Central memory CD4-positive, alpha-beta T cell (primary cell): ENCODE data around the gene CDK6.
A peak's percentile ranks its signal among the peaks of the same experiment; 100 is the strongest.
"Not testable (repeated sequence)": the region's sequence is repeated elsewhere in the genome, so short reads cannot be mapped to it uniquely, and the experiment has no call there.

Source experiments
- DNase-seq: peaks from one replicate; pipeline ENCODE4 v3.0.0; 2022
- total RNA-seq, 3 experiments: gene quantifications; one replicate each; lab custom pipeline; 2026; lab: John Stamatoyannopoulos, UW

CDK6 gene
- total RNA-seq, result 156 to 992 (median 191) reads per million in 3 experiments

DNA sequence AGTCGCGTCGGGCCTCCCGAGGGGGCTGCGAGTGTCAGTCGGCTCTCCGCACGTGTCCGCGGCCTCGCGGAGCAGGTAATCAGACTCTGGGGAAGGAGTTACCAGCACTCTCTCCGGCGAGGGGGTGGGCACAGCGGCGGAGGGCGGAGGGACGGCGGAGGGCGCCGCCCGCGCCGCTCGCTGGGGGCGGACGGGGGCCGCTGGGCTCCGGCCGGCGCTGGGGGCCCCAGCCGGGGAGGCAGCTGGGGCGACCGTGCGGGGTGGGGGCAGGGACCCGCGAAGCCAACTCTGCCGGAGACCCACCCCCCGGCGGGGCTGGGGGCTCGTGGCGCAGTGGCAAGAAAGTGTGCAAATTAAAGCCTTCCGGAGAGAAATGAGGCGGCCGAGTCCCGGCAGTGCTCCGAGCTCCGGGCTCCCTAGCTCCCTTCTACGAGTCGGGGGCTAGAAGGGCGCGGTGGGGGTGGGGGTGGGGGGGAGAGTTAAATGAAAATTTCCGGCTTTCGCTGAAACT is at the start of gene CDK6:
TSS of gene CDK6 (minus strand) at position 85 of the 511 bp plus-strand sequence. CDS start 3,250 bp downstream, outside the sequence.
- DNase-seq, result peak; percentile 62

DNA sequence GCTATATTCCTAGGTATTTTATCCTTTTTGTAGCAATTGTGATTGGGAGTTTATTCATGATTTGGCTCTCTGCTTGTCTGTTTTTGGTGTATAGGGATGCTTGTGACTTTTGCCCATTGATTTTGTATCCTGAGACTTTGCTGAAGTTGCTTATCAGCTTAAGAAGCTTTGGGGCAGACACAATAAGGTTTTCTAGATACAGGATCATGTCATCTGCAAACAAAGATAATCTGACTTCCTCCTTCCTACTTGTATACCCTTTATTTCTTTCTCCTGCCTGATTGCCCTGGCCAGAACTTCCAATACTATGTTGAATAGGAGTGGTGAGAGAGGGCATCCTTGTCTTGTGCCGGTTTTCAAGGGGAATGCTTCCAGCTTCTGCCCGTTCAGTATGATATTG is 49.7 kb upstream of the CDK6 start:
- DNase-seq, result not testable (repeated sequence)

GRCh38 chr7:92884218-92884617 is 47.8 kb upstream of the CDK6 start:
- DNase-seq, result no peak

- DNase-seq, result no peak
Measured at GRCh38 chr7:92882760-92883159, 46.4 kb upstream of the CDK6 start.

DNA sequence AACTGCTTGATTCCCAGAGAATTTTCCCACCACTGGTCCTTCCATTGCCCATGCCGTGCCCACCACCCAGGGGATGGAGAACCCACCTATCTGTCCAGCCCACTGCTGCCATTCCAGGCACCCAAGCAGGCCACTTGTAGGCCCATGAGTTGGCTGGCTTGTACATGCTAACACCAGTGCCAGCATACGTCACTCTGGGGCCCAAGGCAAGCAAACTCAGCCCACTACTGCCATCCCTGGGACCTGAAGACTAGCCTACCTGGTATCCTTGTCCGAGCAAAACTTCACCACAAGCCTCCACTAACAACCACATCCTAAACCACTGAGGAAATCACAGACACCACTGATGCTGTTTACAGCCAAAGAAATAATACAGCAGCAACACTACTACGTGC is 44.7 kb upstream of the CDK6 start:
- no peak for DNase-seq

GRCh38 chr7:92880212-92881090 is 44.1 kb upstream of the CDK6 start:
- no peak for DNase-seq

- no peak for DNase-seq
Measured at GRCh38 chr7:92877367-92877766, 41.0 kb upstream of the CDK6 start.

DNA sequence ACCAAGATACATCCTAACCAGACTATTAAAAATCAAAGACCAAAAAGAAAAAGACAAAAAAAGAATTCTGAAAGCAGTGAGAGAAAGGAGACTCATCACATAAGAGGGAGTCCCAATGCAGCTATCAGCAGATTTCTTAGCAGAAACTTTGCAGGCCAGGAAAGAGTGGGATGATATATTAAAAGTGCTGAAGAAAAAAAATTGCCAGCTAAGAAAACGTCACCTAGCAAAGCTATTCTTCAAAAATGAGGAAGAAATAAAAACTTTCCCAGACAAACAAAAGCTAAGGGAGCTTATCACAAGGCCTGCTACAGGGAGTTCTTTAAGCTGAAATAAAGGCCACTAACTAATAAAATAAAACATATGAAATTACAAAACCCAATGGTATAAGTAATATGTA is 40.5 kb upstream of the CDK6 start:
- DNase-seq, result no peak

- no peak for DNase-seq
Measured at GRCh38 chr7:92875719-92876118, 39.3 kb upstream of the CDK6 start.

- DNase-seq, result no peak
Measured at GRCh38 chr7:92875173-92875572, 38.8 kb upstream of the CDK6 start.

DNA sequence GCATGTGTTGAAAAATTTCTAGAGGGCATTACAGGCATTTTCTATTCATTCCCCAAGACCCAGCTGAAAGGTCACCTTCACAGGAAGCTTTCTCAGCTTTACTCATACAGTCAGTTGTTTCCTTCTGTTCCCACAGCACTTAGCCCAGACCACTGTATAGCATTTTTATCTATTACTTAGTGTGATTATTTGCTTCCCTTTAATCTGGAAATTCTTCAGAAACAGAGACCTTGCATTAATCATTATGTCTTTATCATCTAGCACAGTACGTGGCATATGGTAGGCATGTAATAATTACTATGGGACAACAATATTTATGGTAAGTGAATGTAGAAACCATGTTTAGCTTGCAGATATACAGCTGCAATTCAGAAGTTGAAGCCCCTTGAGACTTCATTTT is 38.2 kb upstream of the CDK6 start:
- no peak for DNase-seq

DNA sequence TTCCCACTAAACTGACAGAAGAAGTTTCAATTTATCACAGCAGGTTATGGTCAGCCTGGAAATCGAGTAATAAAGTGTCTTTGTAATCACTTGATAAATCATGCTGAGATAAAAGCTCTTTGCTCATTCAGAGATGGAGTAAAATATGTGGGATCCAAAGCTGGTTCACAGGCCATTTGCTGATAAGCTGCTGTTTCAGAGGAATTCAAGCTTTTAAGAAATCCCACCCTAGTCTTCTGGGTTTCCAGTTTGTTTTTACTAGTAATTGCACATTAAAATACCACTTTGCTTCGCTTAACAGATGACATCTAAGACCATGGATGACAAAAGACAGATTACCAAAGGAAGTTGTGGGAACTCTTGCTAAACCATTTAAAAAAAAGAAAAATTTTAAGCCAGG is 37.4 kb upstream of the CDK6 start:
- DNase-seq, result no peak

- no peak for DNase-seq
Measured at GRCh38 chr7:92872701-92873100, 36.3 kb upstream of the CDK6 start.

- DNase-seq, result no peak
Measured at GRCh38 chr7:92868683-92869293, 32.4 kb upstream of the CDK6 start.

GRCh38 chr7:92864169-92864568 is 27.8 kb upstream of the CDK6 start:
- DNase-seq, result peak; percentile 10

- DNase-seq, result no peak
Measured at GRCh38 chr7:92856436-92856835, 20.1 kb upstream of the CDK6 start.

DNA sequence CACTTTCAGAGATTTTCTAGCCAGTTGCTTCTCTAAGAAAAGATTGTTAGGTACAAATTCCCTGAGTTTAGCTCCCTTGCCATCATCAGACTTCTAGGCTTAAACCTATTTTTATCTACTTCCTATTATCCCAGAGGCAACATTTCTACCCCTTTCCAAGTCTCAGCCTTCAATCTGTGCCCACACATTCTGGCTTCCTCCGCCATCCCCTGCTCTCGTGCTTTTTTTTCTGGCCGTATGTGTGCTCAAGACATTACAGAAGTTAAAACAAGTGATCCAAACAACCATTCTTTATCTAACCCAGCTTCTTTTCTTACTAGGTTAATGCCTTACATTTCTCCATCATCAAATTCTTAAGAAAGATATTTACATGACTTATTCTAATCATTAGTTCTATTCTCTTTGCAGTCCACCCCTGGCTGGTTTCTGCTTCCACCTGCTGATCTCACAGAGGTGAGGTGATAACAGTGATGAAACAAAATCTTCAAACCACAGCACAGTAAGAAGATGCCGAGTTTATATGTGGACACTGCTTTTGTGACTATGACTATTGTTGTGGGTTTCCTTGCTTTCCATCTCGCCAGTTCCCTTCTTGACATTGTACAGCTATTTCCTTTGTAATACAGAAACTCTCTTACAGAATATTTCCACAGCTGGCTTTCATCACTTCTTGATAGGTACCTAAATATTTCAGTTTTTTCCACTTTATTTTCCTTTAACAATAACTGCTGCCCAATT is 18.3 kb upstream of the CDK6 start:
- no peak for DNase-seq

DNA sequence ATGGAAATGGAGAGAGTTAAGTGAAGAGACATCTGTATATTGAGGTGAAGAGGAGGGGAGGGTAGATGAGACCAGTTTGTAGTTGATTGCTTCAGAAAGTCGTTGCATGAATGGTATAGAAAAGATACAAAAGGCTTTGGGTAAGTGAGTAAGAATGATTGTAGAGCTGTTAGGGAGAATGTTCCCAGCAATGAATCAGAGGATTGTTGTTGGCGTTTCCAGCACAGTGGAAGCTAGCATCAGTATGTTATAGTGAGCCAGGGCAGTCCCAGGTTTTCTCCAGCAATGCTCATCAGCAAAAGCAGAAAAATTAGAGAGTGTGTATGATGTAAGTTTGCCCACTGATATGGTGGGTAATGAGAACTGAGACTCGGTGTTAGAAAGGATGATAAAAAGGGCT is 15.4 kb upstream of the CDK6 start:
- no peak for DNase-seq

- DNase-seq, result no peak
Measured at GRCh38 chr7:92850516-92850915, 14.1 kb upstream of the CDK6 start.

- DNase-seq, result no peak
Measured at GRCh38 chr7:92849322-92849721, 12.9 kb upstream of the CDK6 start.

- DNase-seq, result no peak
Measured at GRCh38 chr7:92848851-92849250, 12.5 kb upstream of the CDK6 start.

DNA sequence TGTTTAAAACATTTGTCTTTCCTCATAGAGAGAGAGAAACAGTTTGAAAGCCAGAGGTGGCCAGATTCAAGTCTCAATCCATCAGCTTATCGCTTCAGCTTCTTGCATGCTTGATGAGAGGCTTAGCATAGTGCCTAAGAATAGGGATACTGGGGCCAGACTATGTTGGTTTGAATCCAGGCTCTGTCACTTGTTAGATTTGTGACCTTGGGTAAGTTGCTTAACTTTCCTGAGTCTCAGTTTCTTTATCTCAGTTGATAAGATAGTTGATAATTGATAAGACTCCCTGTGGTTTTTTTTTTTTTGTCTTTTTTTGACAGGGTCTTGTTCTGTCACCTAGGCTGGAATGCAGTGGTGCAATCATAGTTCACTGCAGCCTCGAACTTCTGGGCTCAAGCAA is 12.1 kb upstream of the CDK6 start:
- DNase-seq, result no peak

DNA sequence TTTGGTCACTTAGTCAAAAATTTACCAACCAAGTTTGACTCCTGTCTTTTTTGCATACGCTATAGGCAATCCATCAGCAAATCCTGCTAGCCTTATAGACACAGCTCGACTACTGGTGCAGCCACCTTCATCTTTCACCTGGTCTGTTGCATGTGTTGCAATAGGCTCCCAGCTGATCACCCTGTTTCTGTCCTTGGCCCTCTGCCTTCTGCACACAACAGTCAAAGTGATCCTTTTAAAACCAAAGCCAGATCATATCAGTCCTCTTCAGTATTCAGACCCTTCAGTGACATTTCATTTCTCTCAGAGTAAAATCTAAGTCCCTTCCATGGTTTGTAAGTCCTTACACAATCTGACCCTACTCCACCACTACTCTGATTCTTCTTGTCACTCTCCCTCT is 10.9 kb upstream of the CDK6 start:
- DNase-seq, result no peak
